B cell (primary cell): ENCODE data around the gene MAP7D2. TPM values are rescaled to one million over a fixed set of nuclear protein-coding genes. Genes with fewer than 3 reads are reported as not detected.

ENCODE experiments used
- ATAC-seq: fragments of 200-7000 bp; cut with Tn5 transposase; one replicate; pipeline ENCODE4 v1.10.0; 2021; ENCODE audit warnings: low read depth, mild to moderate bottlenecking, moderate number of reproducible peaks, moderate library complexity
- CTCF ChIA-PET: fragments of 350-600 bp; sonication (Branson Sonifier 250); formaldehyde crosslinking; loops from one replicate; lab custom pipeline; 2021; ENCODE audit warnings: antibody characterized with exemption, inconsistent platforms; lab: Charles Lee
- POLR2A ChIA-PET: fragments of 350-600 bp; sonication (Branson Sonifier 250); formaldehyde crosslinking; loops from one replicate; lab custom pipeline; 2021; ENCODE audit warnings: antibody characterized with exemption; lab: Charles Lee
- DNase-seq: peaks from one replicate; pipeline ENCODE4 v3.0.0; 2013
- H2AFZ ChIP-seq: 2 replicates; pipeline ENCODE4 v1.6.1; 2012; ENCODE audit warnings: mild to moderate bottlenecking, low read depth, low read length; ENCODE audit not compliant: insufficient read depth, poor library complexity, severe bottlenecking
- H3K27ac ChIP-seq, 2 donors: 1 replicate in 1 of 2; 2 replicates in 1 of 2; pipeline ENCODE4 v1.5.1; 2012 to 2013; ENCODE audit warnings: low read length in 2 of 2, mild to moderate bottlenecking in 2 of 2, moderate library complexity in 1 of 2
- H3K27me3 ChIP-seq, 4 experiments: fragments of 200-600 bp in 1 of 4; sonication (generic) in 1 of 4; replicated peaks in 1 of 4; 1 replicate in 2 of 4; 2 replicates in 2 of 4; pipeline versions ENCODE4 v1.6.1 to v1.7.0; 2013 to 2016; ENCODE audit warnings: low read length in 3 of 4, mild to moderate bottlenecking in 2 of 4, mixed read lengths in 1 of 4, moderate library complexity in 1 of 4; ENCODE audit not compliant: insufficient read depth in 4 of 4, control insufficient read depth in 3 of 4; ENCODE audit errors: control extremely low read depth in 1 of 4
- H3K36me3 ChIP-seq, 2 experiments: replicated peaks in 1 of 2; 1 replicate in 1 of 2; 2 replicates in 1 of 2; pipeline versions ENCODE4 v1.6.1 to v1.7.1; 2013; ENCODE audit warnings: low read length in 1 of 2; ENCODE audit not compliant: insufficient read depth in 2 of 2, control insufficient read depth in 1 of 2; ENCODE audit errors: control extremely low read depth in 1 of 2, extremely low read depth in 1 of 2
- H3K4me1 ChIP-seq, 2 donors: fragments of 200-600 bp in 1 of 2; sonication (generic) in 1 of 2; 1 replicate in 1 of 2; 2 replicates in 1 of 2; pipeline versions ENCODE4 v1.5.1 to v1.6.1; 2013 to 2017; ENCODE audit warnings: low read length in 2 of 2; ENCODE audit not compliant: control insufficient read depth in 2 of 2, insufficient read depth in 2 of 2
- H3K4me2 ChIP-seq: replicated peaks from 2 replicates; pipeline ENCODE3; 2012; ENCODE audit warnings: mild to moderate bottlenecking, low read depth, low read length; ENCODE audit not compliant: poor library complexity, severe bottlenecking
- H3K4me3 ChIP-seq, 5 experiments: fragments of 200-600 bp in 1 of 5; sonication (generic) in 1 of 5; 1 replicate in 3 of 5; 2 replicates in 2 of 5; pipeline versions ENCODE4 v1.5.1 to v1.7.0; 2011 to 2016; ENCODE audit warnings: low read length in 4 of 5, mild to moderate bottlenecking in 4 of 5, low read depth in 2 of 5, control low read depth in 1 of 5, moderate library complexity in 1 of 5; ENCODE audit not compliant: insufficient read depth in 1 of 5; ENCODE audit errors: control extremely low read depth in 1 of 5, extremely low read depth in 1 of 5
- H3K79me2 ChIP-seq: fragments of 200-600 bp; sonication (generic); one replicate; pipeline ENCODE4 v1.6.0; 2016; ENCODE audit warnings: low read length; ENCODE audit not compliant: control insufficient read depth, insufficient read depth
- H3K9ac ChIP-seq: fragments of 200-600 bp; sonication (generic); 2 replicates; pipeline ENCODE4 v1.6.1; 2017; ENCODE audit warnings: mild to moderate bottlenecking, low read length, moderate library complexity
- H3K9me3 ChIP-seq, 3 donors: one replicate each; pipeline versions ENCODE4 v1.6.1 to v1.7.1; 2013; ENCODE audit warnings: low read length in 2 of 3; ENCODE audit not compliant: control insufficient read depth in 2 of 3, insufficient read depth in 1 of 3; ENCODE audit errors: control extremely low read depth in 1 of 3
- H4K20me1 ChIP-seq: 2 replicates; pipeline ENCODE4 v1.6.0; 2012; ENCODE audit warnings: mild to moderate bottlenecking, low read length; ENCODE audit not compliant: insufficient read depth, control insufficient read depth, poor library complexity, severe bottlenecking
- H3K27ac Mint-ChIP-seq: one replicate; pipeline ENCODE4 v1.8.0; 2021; ENCODE audit warnings: mixed read lengths
- H3K27me3 Mint-ChIP-seq: one replicate; pipeline ENCODE4 v1.8.0; 2021; ENCODE audit warnings: mixed read lengths
- H3K4me1 Mint-ChIP-seq: one replicate; pipeline ENCODE4 v1.8.0; 2021; ENCODE audit warnings: mixed read lengths
- H3K4me3 Mint-ChIP-seq: one replicate; pipeline ENCODE4 v1.8.0; 2021; ENCODE audit warnings: mixed read lengths
- H3K9me3 Mint-ChIP-seq: one replicate; pipeline ENCODE4 v1.8.0; 2022; ENCODE audit warnings: mixed read lengths; ENCODE audit not compliant: insufficient read depth
- EZH2 ChIP-seq: IDR thresholded peaks from 2 replicates; pipeline ENCODE4 v1.6.1; 2012; ENCODE audit warnings: borderline replicate concordance, low read depth, mild to moderate bottlenecking, moderate library complexity, low read length; ENCODE audit not compliant: insufficient read depth, poor library complexity, severe bottlenecking
- WGBS: methylation state at CpG from one replicate; pipeline ENCODE4 v1.1.5; 2013; ENCODE audit warnings: missing lambda C conversion rate; ENCODE audit not compliant: insufficient coverage; 5-methylcytosine and 5-hydroxymethylcytosine counted together
- intact Hi-C: fragments of 100-400 bp; cut with micrococcal nuclease; formaldehyde crosslinking; loops from one replicate; pipeline ENCODE4 v1.10.0; 2022
- polyA plus RNA-seq: library from polyadenylated mRNA; depleted of rRNA; stranded (reverse); fragments of >200 nt; gene quantifications from 2 replicates; pipeline ENCODE4 v1.2.3, GENCODE V29; 2012
- total RNA-seq, 2 donors: library from RNA; stranded (reverse); fragments of 120-200 nt in 1 of 2; gene quantifications; 1 replicate in 1 of 2; 2 replicates in 1 of 2; pipeline versions ENCODE4 v1.2.3 to v1.2.4, GENCODE V29; 2013 to 2022
- TF ChIP-seq, protein P1 (sequence below): fragments of 200-600 bp; IDR thresholded peaks from one replicate; pipeline ENCODE4 v1.8.0; 2022; ENCODE audit warnings: antibody characterized with exemption, mild to moderate bottlenecking

The MAP7D2 gene
- total and polyA plus RNA-seq, 2 donors (not counting 1 experiment from before 2014, with no cell fraction given) = 0.54 TPM; not detected in 1

GRCh38 chrX:19981947-19982346 lies 134.8 kb downstream of the MAP7D2 start:
- no peak for ATAC-seq
- H3K79me2 ChIP-seq = peaks cover 45% of the 10 kb centered on the region
- no peak overlapping the region for H2AFZ ChIP-seq
- CTCF ChIA-PET = no interaction called here
- H3K9me3 Mint-ChIP-seq = no peaks in the 10 kb centered on the region
- no peak overlapping the region for H3K4me2 ChIP-seq
- H3K4me1 Mint-ChIP-seq = peaks cover 20% of the 10 kb centered on the region
- POLR2A ChIA-PET = no interaction called here
- no peaks in the 10 kb centered on the region for H3K27me3 ChIP-seq
- intact Hi-C loops = no loop called here
- no peak for TF ChIP-seq EZH2
- TF ChIP-seq, protein P1, sequence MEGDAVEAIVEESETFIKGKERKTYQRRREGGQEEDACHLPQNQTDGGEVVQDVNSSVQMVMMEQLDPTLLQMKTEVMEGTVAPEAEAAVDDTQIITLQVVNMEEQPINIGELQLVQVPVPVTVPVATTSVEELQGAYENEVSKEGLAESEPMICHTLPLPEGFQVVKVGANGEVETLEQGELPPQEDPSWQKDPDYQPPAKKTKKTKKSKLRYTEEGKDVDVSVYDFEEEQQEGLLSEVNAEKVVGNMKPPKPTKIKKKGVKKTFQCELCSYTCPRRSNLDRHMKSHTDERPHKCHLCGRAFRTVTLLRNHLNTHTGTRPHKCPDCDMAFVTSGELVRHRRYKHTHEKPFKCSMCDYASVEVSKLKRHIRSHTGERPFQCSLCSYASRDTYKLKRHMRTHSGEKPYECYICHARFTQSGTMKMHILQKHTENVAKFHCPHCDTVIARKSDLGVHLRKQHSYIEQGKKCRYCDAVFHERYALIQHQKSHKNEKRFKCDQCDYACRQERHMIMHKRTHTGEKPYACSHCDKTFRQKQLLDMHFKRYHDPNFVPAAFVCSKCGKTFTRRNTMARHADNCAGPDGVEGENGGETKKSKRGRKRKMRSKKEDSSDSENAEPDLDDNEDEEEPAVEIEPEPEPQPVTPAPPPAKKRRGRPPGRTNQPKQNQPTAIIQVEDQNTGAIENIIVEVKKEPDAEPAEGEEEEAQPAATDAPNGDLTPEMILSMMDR = no peak
- no peak overlapping the region for H3K27ac ChIP-seq
- H3K27me3 Mint-ChIP-seq = no peaks in the 10 kb centered on the region
- DNase-seq = no peak
- no peak overlapping the region for H3K9ac ChIP-seq
- H3K27ac Mint-ChIP-seq = no peak overlapping the region
- WGBS = 100% methylated on average over 1 of the region's 2 CpGs
- H3K4me3 ChIP-seq = no peak overlapping the region
- no peaks in the 10 kb centered on the region for H3K9me3 ChIP-seq
- no peaks in the 10 kb centered on the region for H3K36me3 ChIP-seq
- H3K4me3 Mint-ChIP-seq = no peak overlapping the region
- no peaks in the 10 kb centered on the region for H3K4me1 ChIP-seq
- H4K20me1 ChIP-seq = no peaks in the 10 kb centered on the region

DNA sequence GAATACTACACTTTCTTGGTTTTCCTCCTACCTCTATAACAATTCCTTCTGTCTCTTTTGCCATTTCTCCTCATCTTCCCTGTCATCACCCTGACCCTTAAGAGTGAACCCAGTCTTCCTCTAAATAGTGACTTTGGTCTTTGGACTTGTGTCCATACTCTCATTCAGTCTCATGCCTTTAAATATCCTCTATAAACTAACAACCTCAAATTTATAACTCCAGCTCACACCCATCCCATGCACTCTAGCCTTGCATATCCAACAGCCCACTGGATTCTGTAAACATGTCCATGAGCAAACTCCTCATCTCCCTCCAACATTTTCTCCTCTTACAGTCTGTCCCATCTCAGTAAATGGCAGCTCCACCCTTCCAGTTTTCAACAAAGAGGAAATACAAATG lies 140.9 kb downstream of the MAP7D2 start:
- H3K36me3 ChIP-seq = no peaks in the 10 kb centered on the region
- DNase-seq (no peak), ATAC-seq (no peak)
- peaks cover 17% of the 10 kb centered on the region for H3K4me1 Mint-ChIP-seq
- H3K4me2 ChIP-seq = no peak overlapping the region
- H3K27ac Mint-ChIP-seq = no peak overlapping the region
- H3K4me3 Mint-ChIP-seq = no peak overlapping the region
- no peak overlapping the region for H2AFZ ChIP-seq
- H3K79me2 ChIP-seq = peaks cover 49% of the 10 kb centered on the region
- no peaks in the 10 kb centered on the region for H3K27me3 ChIP-seq
- no peaks in the 10 kb centered on the region for H3K4me1 ChIP-seq
- no peak overlapping the region for H3K4me3 ChIP-seq
- TF ChIP-seq, protein P1 = no peak
- TF ChIP-seq EZH2 = no peak
- CTCF ChIA-PET = no interaction called here
- no peaks in the 10 kb centered on the region for H3K27me3 Mint-ChIP-seq
- no peak overlapping the region for H3K9ac ChIP-seq
- peaks cover 9% of the 10 kb centered on the region for H4K20me1 ChIP-seq
- POLR2A ChIA-PET = no interaction called here
- intact Hi-C loops = no loop called here
- no peaks in the 10 kb centered on the region for H3K9me3 Mint-ChIP-seq
- no peaks in the 10 kb centered on the region for H3K9me3 ChIP-seq
- no peak overlapping the region for H3K27ac ChIP-seq
